Spleen (tissue), 7 donors: Measurements from ENCODE around the gene MPO.

Experiments
- CTCF ChIP-seq, 11 experiments: fragments of 200-600 bp in 7 of 11; fragments of 450-650 bp in 4 of 11; sonication (generic) in 4 of 11; IDR thresholded peaks in 8 of 11; conservative IDR thresholded peaks in 3 of 11; 1 replicate in 7 of 11; 2 replicates in 4 of 11; pipeline versions ENCODE4 v1.4.0 to v1.8.0; 2016 to 2021; ENCODE audit warnings: antibody characterized with exemption in 11 of 11, inconsistent platforms in 4 of 11, mild to moderate bottlenecking in 1 of 11
- POLR2A ChIP-seq, 3 donors: fragments of 450-650 bp; IDR thresholded peaks; one replicate each; pipeline ENCODE4 v1.5.1; 2017; ENCODE audit warnings: antibody characterized with exemption in 3 of 3, mild to moderate bottlenecking in 1 of 3
- POLR2AphosphoS5 ChIP-seq, 3 donors: sonication (generic); formaldehyde crosslinking; IDR thresholded peaks; one replicate each; pipeline ENCODE4 v1.5.1; 2017; ENCODE audit warnings: antibody characterized with exemption in 3 of 3
- donor health status: DM: no; HTN: no; CAD: no; lungs with moderate emphysema.
- donor health status: DM: no; HTN: no; CAD: no.
- donor health status: DM: no; HTN: no; CAD: no.

- no peak for TF ChIP-seq POLR2AphosphoS5 (IDR thresholded peaks at IDR 0.05)
- TF ChIP-seq CTCF (IDR thresholded peaks at IDR 0.05 in 8 of 11, conservative IDR thresholded peaks at IDR 0.05 in 3 of 11): no peak
- no peak for TF ChIP-seq POLR2A (IDR thresholded peaks at IDR 0.05)
These were observed 15.5 kb downstream of the MPO start for GRCh38 chr17:58265271-58265670.
